Neural progenitor cell (in vitro differentiated cells): ENCODE measurements around the gene COL7A1. TPM values are rescaled to one million over a fixed set of nuclear protein-coding genes. Genes with fewer than 3 reads are reported as not detected.
A peak's percentile ranks its signal among the peaks of the same experiment; 100 is the strongest.

ENCODE experiments used
- DNase-seq: peaks from one replicate; pipeline ENCODE4 v3.0.0-alpha.2; 2016; ENCODE audit warnings: low spot score
- H2AFZ ChIP-seq: fragments of 200-600 bp; sonication (generic); replicated peaks from 2 replicates; pipeline ENCODE4 v1.6.1; 2016; ENCODE audit warnings: antibody characterized with exemption
- H3F3A ChIP-seq: fragments of 200-600 bp; sonication (generic); 2 replicates; pipeline ENCODE4 v1.6.1; 2016; ENCODE audit warnings: antibody characterized with exemption, low read depth
- H3K27ac ChIP-seq: fragments of 200-600 bp; sonication (generic); 2 replicates; pipeline ENCODE4 v1.5.1; 2016; ENCODE audit warnings: mild to moderate bottlenecking
- H3K27me3 ChIP-seq: fragments of 200-600 bp; sonication (generic); 2 replicates; pipeline ENCODE4 v1.6.1; 2016; ENCODE audit warnings: mild to moderate bottlenecking, moderate library complexity
- H3K36me3 ChIP-seq: fragments of 200-600 bp; sonication (generic); 2 replicates; pipeline ENCODE4 v1.5.1; 2016
- H3K4me1 ChIP-seq: fragments of 200-600 bp; sonication (generic); 2 replicates; pipeline ENCODE4 v1.6.1; 2016; ENCODE audit warnings: mixed run types
- H3K4me2 ChIP-seq: fragments of 200-600 bp; sonication (generic); 2 replicates; pipeline ENCODE4 v1.6.1; 2016
- H3K4me3 ChIP-seq: fragments of 200-600 bp; sonication (generic); 2 replicates; pipeline ENCODE4 v1.5.1; 2016
- H3K79me2 ChIP-seq: fragments of 200-600 bp; sonication (generic); 2 replicates; pipeline ENCODE4 v1.6.1; 2016; ENCODE audit warnings: low read depth
- H3K9ac ChIP-seq: fragments of 200-600 bp; sonication (generic); 2 replicates; pipeline ENCODE4 v1.6.1; 2016
- H3K9me3 ChIP-seq: fragments of 200-600 bp; sonication (generic); 2 replicates; pipeline ENCODE4 v1.5.1; 2016; ENCODE audit warnings: low read depth
- H4K20me1 ChIP-seq: fragments of 200-600 bp; sonication (generic); 2 replicates; pipeline ENCODE4 v1.6.1; 2016; ENCODE audit warnings: low read depth
- H3K27ac Mint-ChIP-seq: 3 replicates; pipeline ENCODE4 v1.8.0; 2021; ENCODE audit warnings: mixed read lengths
- H3K27me3 Mint-ChIP-seq: 2 replicates; pipeline ENCODE4 v1.8.0; 2022; ENCODE audit warnings: low read depth, mild to moderate bottlenecking, inconsistent platforms, moderate library complexity, mixed read lengths; ENCODE audit not compliant: insufficient read depth
- H3K36me3 Mint-ChIP-seq: 3 replicates; pipeline ENCODE4 v1.8.0; 2021; ENCODE audit warnings: mixed read lengths
- H3K4me1 Mint-ChIP-seq: 3 replicates; pipeline ENCODE4 v1.8.0; 2021; ENCODE audit warnings: mixed read lengths
- H3K4me3 Mint-ChIP-seq: 3 replicates; pipeline ENCODE4 v1.8.0; 2021; ENCODE audit warnings: mild to moderate bottlenecking, moderate library complexity, mixed read lengths
- H3K9me3 Mint-ChIP-seq: 3 replicates; pipeline ENCODE4 v1.8.0; 2020; ENCODE audit warnings: mixed read lengths
- EZH2 ChIP-seq: fragments of 200-600 bp; sonication (generic); IDR thresholded peaks from 2 replicates; pipeline ENCODE4 v1.6.1; 2017; ENCODE audit warnings: antibody characterized with exemption, mild to moderate bottlenecking, moderate library complexity
- EZH2phosphoT487 ChIP-seq: fragments of 200-600 bp; sonication (generic); IDR thresholded peaks from 2 replicates; pipeline ENCODE4 v1.6.1; 2017; ENCODE audit warnings: antibody characterized with exemption
- total RNA-seq: library from RNA; depleted of rRNA; stranded (reverse); fragments of >200 nt; gene quantifications from 2 replicates; pipeline ENCODE4 v1.2.3, GENCODE V29; 2015; ENCODE audit warnings: low replicate concordance
- TF ChIP-seq, protein P1 (sequence below): fragments of 200-600 bp; sonication (generic); IDR thresholded peaks from 2 replicates; pipeline ENCODE4 v1.5.1; 2017; ENCODE audit warnings: antibody characterized with exemption, mild to moderate bottlenecking

COL7A1 gene
- total RNA-seq, 1 donor from 2014 or later, result 3.0 TPM

DNA sequence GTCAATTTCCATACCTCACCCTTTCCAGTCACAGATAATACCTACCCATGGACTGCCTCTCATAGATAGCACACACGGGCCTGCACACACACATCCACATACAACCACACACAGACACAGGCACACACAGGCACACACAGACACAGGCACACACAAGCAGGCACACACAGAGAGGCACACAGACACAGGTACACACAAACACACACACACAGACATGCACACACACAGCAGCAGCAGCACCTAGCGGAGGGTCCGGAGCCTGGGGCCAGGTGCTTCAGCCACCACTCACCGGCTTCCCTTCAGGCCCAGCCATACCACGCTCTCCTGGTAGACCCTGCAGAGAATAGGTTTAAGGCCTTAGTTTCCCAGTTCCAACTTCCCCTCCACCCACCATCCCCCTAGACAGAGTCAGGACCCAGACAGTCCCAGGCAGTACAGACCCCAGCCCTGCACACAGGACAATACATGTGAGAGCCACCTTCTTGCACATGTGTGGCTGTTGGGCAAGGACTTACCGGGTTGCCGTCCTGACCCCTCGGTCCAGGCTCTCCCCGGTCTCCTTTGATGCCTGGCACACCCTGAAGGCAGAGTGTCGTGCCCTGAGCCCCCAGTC lies 21.1 kb downstream of the COL7A1 start:
- H3K4me1 Mint-ChIP-seq, result no peaks in the 10 kb centered on the region
- Histone ChIP-seq H3K9ac (no peak overlapping the region), H3K79me2 (no peaks in the 10 kb centered on the region), H3K4me3 (no peak overlapping the region), H3F3A (no peaks in the 10 kb centered on the region), H3K4me1 (no peaks in the 10 kb centered on the region), H4K20me1 (no peaks in the 10 kb centered on the region), H3K36me3 (no peaks in the 10 kb centered on the region), H3K9me3 (no peaks in the 10 kb centered on the region), H3K4me2 (no peak overlapping the region), H2AFZ (no peak overlapping the region), H3K27ac (no peak overlapping the region), H3K27me3 (no peaks in the 10 kb centered on the region)
- H3K9me3 Mint-ChIP-seq, result no peaks in the 10 kb centered on the region
- peak overlapping the region; percentile 97 for H3K27ac Mint-ChIP-seq
- no peak for DNase-seq
- TF ChIP-seq EZH2phosphoT487 (no peak), EZH2 (no peak)
- TF ChIP-seq, protein P1, sequence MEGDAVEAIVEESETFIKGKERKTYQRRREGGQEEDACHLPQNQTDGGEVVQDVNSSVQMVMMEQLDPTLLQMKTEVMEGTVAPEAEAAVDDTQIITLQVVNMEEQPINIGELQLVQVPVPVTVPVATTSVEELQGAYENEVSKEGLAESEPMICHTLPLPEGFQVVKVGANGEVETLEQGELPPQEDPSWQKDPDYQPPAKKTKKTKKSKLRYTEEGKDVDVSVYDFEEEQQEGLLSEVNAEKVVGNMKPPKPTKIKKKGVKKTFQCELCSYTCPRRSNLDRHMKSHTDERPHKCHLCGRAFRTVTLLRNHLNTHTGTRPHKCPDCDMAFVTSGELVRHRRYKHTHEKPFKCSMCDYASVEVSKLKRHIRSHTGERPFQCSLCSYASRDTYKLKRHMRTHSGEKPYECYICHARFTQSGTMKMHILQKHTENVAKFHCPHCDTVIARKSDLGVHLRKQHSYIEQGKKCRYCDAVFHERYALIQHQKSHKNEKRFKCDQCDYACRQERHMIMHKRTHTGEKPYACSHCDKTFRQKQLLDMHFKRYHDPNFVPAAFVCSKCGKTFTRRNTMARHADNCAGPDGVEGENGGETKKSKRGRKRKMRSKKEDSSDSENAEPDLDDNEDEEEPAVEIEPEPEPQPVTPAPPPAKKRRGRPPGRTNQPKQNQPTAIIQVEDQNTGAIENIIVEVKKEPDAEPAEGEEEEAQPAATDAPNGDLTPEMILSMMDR, result no peak
- H3K36me3 Mint-ChIP-seq, result peaks cover 12% of the 10 kb centered on the region
- H3K4me3 Mint-ChIP-seq, result peak overlapping the region; percentile 56
- peaks cover 5% of the 10 kb centered on the region for H3K27me3 Mint-ChIP-seq

- H3K4me3 ChIP-seq, result no peak overlapping the region
- no peaks in the 10 kb centered on the region for H3K79me2 ChIP-seq
- H3K4me1 ChIP-seq, result no peaks in the 10 kb centered on the region
- no peak overlapping the region for H2AFZ ChIP-seq
- DNase-seq, result no peak
- H3K36me3 ChIP-seq, result no peaks in the 10 kb centered on the region
- Mint-ChIP-seq H3K4me3 (no peak overlapping the region), H3K36me3 (peaks cover 11% of the 10 kb centered on the region), H3K9me3 (no peaks in the 10 kb centered on the region), H3K4me1 (no peaks in the 10 kb centered on the region), H3K27me3 (peaks cover 5% of the 10 kb centered on the region), H3K27ac (no peak overlapping the region)
- no peaks in the 10 kb centered on the region for H4K20me1 ChIP-seq
- H3F3A ChIP-seq, result no peaks in the 10 kb centered on the region
- H3K4me2 ChIP-seq, result no peak overlapping the region
- H3K9me3 ChIP-seq, result no peaks in the 10 kb centered on the region
- no peak overlapping the region for H3K9ac ChIP-seq
- TF ChIP-seq, protein P1, result no peak
- TF ChIP-seq EZH2 (no peak), EZH2phosphoT487 (no peak)
- H3K27me3 ChIP-seq, result no peaks in the 10 kb centered on the region
- no peak overlapping the region for H3K27ac ChIP-seq
Measured at GRCh38 chr3:48572517-48572916, 22.6 kb downstream of the COL7A1 start.

- H3K27me3 Mint-ChIP-seq, result peaks cover 5% of the 10 kb centered on the region
- H3K4me3 Mint-ChIP-seq, result no peak overlapping the region
- Histone ChIP-seq H3K27me3 (no peaks in the 10 kb centered on the region), H3K36me3 (no peaks in the 10 kb centered on the region), H4K20me1 (no peaks in the 10 kb centered on the region), H3K9ac (no peak overlapping the region), H3F3A (no peaks in the 10 kb centered on the region), H3K4me3 (no peak overlapping the region), H3K4me1 (no peaks in the 10 kb centered on the region), H3K9me3 (no peaks in the 10 kb centered on the region), H3K27ac (no peak overlapping the region), H3K4me2 (no peak overlapping the region), H2AFZ (no peak overlapping the region), H3K79me2 (no peaks in the 10 kb centered on the region)
- peak overlapping the region; percentile 79 for H3K27ac Mint-ChIP-seq
- H3K4me1 Mint-ChIP-seq, result no peaks in the 10 kb centered on the region
- TF ChIP-seq EZH2, result no peak
- TF ChIP-seq EZH2phosphoT487, result no peak
- TF ChIP-seq, protein P1, result no peak
- no peak for DNase-seq
- H3K9me3 Mint-ChIP-seq, result no peaks in the 10 kb centered on the region
- peaks cover 9% of the 10 kb centered on the region for H3K36me3 Mint-ChIP-seq
Measured at GRCh38 chr3:48571938-48572337, 23.2 kb downstream of the COL7A1 start.
